HG03097 (cell line): ENCODE data around the gene LEUTX.
"Not testable (repeated sequence)": the region's sequence is repeated elsewhere in the genome, so short reads cannot be mapped to it uniquely, and the experiment has no call there.

Source experiments
- ATAC-seq: cut with Tn5 transposase; IDR thresholded peaks from one replicate; pipeline ENCODE4 v1.9.1; 2021; ENCODE audit not compliant: unreplicated experiment, low FRiP score

The LEUTX gene

GRCh38 chr19:39768786-39769185 lies 9.9 kb upstream of the LEUTX start:
- ATAC-seq, result no peak

GRCh38 chr19:39780894-39781293 lies 2.2 kb downstream of the LEUTX start:
- ATAC-seq, result no peak

DNA sequence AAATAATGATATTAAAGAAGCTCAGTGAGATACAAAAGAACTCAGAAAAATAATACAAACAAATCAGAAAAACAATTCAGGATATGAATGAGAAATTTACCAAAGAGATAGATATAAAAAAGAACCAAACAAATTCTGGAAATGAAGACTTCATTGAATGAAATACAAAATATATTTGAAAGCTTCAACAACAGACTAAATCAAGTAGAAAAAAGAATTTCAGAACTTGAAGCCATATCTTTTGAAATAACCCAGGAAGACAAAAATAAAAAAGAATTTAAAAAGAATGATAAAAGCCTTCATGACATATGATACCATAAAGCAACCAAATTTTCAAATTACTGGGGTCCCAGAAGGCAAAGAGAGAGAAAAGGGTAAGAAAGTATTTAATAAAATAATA lies 9.6 kb downstream of the LEUTX start:
- ATAC-seq, result no peak

- ATAC-seq, result no peak
Measured at GRCh38 chr19:39792999-39793546, 14.4 kb downstream of the LEUTX start.

GRCh38 chr19:39795001-39795400 lies 16.3 kb downstream of the LEUTX start:
- no peak for ATAC-seq

DNA sequence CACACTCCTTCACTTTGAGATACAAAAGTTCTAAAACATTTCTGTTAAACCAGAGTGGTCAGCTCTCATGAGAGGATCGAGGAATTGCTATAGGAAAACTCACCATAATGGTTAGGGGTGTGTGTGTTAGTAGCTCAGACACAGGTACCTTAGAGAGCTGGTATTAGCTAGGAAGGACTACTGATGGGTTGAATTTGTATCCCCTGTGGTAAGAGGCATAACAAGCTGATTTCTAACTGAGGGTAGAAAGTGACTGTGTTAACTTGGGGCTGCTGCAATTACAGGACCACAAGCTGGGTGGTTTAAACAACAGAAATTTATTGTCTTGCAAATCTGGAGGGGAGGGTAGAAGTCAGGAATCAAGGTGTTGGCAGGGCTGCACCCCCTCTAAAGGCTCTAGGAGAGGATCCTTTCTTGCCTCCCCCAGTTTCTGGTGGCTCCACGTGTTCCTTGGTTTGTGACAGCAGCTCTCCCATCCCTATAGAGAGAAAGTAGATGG lies 17.4 kb downstream of the LEUTX start:
- no peak for ATAC-seq

DNA sequence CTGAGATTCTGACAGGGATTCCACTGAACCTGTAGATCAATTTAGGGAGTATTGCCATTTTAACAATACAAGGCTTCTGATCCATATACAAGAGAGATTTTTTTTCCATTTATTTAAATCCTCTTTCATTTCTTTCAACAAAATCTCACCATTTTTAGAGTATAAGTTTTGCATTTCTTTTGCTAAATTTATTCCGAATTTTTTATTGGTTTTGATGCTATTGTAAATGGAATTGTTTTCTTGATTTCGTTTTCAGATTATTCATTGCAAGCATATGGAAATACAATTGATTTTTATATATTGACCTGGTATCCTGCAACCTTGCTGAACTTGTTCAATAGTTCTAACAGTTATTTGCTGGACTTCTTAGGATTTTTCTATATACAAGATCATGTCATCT lies 18.4 kb downstream of the LEUTX start:
- ATAC-seq, result no peak

DNA sequence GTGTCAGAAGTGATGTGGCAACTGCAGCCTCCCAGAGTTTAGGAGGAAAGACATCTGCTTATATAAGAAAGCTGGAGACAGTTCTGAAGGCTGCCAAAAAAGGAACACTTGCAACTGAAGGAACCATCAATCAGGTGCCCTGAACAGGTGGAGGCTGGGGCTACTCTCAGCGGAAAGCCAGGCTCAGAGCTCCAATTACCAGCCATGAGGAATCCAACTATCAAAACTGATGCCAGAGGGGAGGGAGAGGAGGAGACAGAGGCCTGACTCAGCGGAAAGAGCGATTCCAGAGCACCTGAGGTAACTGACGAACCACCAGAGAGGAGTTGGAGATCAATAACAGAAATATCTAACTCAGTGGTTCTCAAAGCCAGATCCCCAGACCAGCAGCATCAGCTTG lies 24.3 kb downstream of the LEUTX start:
- ATAC-seq, result no peak

DNA sequence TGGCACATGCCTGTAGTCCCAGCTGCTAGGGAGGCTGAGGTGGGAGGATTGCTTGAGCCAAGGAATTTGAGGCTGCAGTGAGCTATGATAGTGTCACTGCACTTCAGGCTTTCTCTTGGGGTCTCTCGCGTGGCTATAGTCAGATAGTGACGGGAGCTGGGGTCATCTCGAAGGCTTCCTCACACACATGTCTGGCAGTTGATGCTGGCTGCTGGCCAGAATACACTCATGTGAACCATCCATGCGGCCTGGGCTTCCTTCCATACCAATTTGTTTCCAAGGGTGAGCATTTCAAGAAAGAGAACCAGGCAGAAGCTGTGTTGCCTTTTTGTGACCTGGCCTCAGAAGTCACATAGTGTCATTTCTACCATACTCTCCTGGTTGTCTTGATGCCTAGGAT lies 26.4 kb downstream of the LEUTX start:
- no peak for ATAC-seq

- no peak for ATAC-seq
Measured at GRCh38 chr19:39807846-39808364, 29.3 kb downstream of the LEUTX start.

GRCh38 chr19:39808688-39809087 lies 30.0 kb downstream of the LEUTX start:
- not testable (repeated sequence) for ATAC-seq

- ATAC-seq, result no peak
Measured at GRCh38 chr19:39809368-39809767, 30.7 kb downstream of the LEUTX start.

DNA sequence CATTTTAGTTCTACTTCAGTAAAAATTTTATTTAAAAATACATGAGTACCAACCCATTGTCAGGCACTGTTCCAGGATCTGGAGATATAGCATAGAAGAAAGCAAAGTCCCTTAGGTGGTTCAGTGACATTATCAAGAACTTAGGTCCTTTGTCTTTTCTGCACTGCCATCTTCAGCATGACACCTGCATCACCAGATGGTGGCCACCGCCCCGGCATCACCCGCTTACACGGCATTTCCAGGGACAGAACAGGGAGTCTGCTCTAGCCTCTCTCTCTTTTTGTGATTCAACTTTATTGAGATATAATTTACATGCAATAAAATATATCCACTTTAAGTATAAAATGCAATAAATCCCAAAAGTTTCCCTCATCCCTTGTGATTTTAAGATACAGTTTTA lies 31.8 kb downstream of the LEUTX start:
- no peak for ATAC-seq

DNA sequence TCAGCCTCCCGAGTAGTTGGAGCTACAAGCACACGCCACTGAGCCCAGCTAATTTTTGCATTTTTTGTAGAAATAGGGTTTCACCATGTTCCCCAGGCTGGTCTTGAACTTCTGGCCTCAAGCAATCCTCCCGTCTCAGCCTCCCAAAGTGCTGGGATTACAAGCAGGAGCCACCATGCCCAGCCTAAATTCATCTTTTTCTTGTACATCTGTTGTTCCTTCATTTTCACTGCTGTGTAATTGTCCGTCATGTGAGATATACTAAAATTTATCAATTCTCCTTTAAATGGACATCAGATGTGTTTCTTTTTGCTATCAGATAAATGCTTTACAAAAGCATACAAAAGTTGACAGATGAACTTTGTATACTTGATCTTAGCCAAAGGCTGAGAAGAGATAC lies 32.4 kb downstream of the LEUTX start:
- no peak for ATAC-seq

DNA sequence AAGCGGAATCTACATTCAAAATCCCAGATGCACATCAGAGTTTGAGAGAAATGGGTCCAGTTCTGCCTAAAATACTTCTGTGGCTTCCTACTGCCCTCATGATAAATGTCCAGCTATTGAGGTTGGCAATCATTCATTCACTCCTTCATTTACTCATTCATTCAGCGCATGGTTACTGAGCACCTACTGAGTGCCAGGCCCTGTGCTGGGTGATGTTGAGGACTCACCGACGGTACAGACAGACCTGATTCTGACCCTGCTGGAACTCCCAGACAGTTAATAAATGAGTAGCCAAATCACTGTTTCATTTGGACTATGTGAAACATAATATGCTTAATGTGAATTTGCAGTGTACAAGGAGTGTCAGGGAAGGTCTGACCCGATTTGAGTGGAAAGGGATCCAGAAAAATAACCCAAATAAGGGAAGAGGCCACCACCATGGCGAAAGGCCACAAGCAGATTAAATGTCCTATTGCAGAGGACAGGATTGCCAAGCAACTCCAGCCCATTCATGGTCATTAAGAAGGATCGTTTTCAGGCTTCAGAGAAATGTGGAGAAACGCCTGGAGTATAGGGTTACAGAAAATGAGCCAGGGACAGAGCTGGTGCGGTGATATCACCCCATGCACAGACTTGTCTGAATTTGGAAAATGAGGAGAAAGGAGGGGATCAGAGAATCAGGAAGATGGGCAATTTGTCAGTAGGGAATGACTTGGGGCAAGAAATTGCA lies 34.8 kb downstream of the LEUTX start:
- ATAC-seq, result no peak

GRCh38 chr19:39814111-39814510 lies 35.5 kb downstream of the LEUTX start:
- not testable (repeated sequence) for ATAC-seq

GRCh38 chr19:39814595-39814994 lies 35.9 kb downstream of the LEUTX start:
- no peak for ATAC-seq

- no peak for ATAC-seq
Measured at GRCh38 chr19:39816287-39817048, 37.8 kb downstream of the LEUTX start.

DNA sequence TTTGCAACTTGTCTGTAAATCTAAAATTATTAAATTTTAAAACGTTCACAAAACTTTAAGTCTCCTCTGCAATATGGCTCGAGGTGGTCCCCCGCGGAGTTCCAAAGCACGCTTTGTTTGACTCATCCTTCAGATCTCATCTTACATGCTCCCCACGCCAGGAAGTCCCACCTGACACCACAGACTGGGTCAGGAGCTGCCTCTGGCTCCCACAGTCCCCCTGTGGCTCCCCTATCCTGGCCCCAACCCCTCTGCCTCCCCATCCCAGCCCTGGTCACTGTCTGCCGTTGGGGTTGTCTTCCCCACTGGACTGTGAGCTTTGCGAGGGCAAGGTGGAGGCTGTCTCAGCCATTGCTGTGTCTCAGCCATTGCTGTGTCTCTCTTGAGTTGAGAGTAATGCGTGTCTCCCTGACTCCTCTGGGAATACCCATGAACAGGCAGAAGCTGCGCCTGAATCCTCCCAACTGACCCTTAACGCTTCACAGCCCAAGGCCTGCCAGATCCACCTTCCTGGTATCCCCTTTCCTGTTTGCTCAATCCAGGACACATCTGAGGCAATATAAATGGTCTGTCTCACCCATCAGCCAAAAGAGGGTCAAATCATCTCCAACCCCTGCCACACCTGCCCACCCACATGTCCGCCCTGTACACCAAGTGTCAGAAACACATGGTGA lies 39.4 kb downstream of the LEUTX start:
- no peak for ATAC-seq

DNA sequence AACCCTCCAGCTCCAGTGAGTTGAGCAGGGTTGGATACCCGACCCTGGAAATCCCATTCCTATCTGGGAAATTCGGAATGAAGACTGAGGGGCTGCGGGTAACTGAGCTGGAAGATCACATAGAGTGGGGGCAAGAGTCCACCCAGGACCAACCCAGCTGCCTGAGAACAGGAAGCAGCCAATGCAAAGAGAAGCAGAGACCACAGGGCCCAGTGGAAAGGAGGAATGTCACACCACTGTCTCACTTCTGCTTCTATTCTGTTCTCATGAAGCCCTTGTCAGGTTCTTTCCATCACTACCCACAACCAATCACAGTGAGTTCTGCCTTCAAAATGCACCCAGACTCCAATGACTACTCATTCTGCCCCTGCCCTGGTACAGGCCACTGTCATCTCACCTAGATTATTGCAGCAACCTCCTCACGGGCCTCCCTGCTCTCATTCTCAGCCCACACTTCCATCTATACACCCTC lies 40.0 kb downstream of the LEUTX start:
- peak; percentile 52 for ATAC-seq

DNA sequence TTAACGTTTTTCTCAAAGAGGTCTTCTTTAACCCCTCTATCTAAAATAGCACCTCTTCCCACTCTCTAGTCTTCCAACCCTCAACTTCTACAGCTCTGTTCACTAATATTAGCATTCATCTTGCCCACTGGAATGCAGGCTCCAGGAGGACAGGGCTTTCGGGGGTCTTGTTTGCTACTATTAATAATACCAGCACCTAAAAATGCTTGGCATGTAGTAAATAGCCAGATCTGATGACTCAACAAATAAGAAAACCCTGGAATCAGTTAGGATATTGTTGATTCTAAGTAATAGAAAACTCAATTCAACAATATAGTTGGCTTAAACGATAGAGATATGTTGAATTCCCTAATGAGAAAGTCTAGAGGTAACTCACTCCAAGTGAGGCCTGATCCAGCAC lies 41.1 kb downstream of the LEUTX start:
- ATAC-seq, result no peak
